GM12801 (cell line): ENCODE measurements around the gene DDX6.

Source experiments
- CTCF ChIP-seq: IDR thresholded peaks from one replicate; pipeline ENCODE4 v1.5.1; 2011; ENCODE audit warnings: control low read depth; ENCODE audit not compliant: insufficient read length; ENCODE audit errors: extremely low read depth

Gene DDX6

GRCh38 chr11:118785362-118785761, 5.6 kb downstream of the DDX6 start:
- TF ChIP-seq CTCF, result no peak

GRCh38 chr11:118783724-118784495, 7.1 kb downstream of the DDX6 start:
- no peak for TF ChIP-seq CTCF

GRCh38 chr11:118778898-118779297, 12.1 kb downstream of the DDX6 start:
- TF ChIP-seq CTCF, result no peak

- no peak for TF ChIP-seq CTCF
Measured at GRCh38 chr11:118774032-118774431, 16.9 kb downstream of the DDX6 start.

- no peak for TF ChIP-seq CTCF
Measured at GRCh38 chr11:118771547-118772288, 19.2 kb downstream of the DDX6 start.

GRCh38 chr11:118768690-118769089, 22.3 kb downstream of the DDX6 start:
- TF ChIP-seq CTCF, result no peak

GRCh38 chr11:118766035-118766434, 24.9 kb downstream of the DDX6 start:
- TF ChIP-seq CTCF, result no peak
